SK-N-SH treated with all-trans-retinoic acid at 6 μM for 48 hours (cell line): ENCODE data around the gene SAMD13.

Experiments used
- ARNTL ChIP-seq: fragments of 450-650 bp; formaldehyde crosslinking; IDR thresholded peaks from 2 replicates; pipeline ENCODE4 v1.5.0; 2020; ENCODE audit warnings: low read depth, mild to moderate bottlenecking, moderate library complexity, borderline replicate concordance
- BACH2 ChIP-seq: fragments of 250-450 bp; sonication (Bioruptor Pico); IDR thresholded peaks from 2 replicates; pipeline ENCODE4 v1.9.0; 2021; ENCODE audit warnings: mild to moderate bottlenecking, borderline replicate concordance
- CREB5 ChIP-seq: fragments of 250-450 bp; sonication (Bioruptor Pico); IDR thresholded peaks from 2 replicates; pipeline ENCODE4 v1.5.1; 2020; ENCODE audit warnings: low read depth, mild to moderate bottlenecking, moderate library complexity
- CSDC2 ChIP-seq: fragments of 250-450 bp; sonication (Bioruptor Pico); IDR thresholded peaks from 2 replicates; pipeline ENCODE4 v1.5.0; 2020; ENCODE audit warnings: mild to moderate bottlenecking, moderate library complexity
- ESRRG ChIP-seq: fragments of 250-450 bp; sonication (Bioruptor Pico); IDR thresholded peaks from 2 replicates; pipeline ENCODE4 v1.6.1; 2021; ENCODE audit warnings: mild to moderate bottlenecking
- PATZ1 ChIP-seq: fragments of 250-450 bp; sonication (Bioruptor Pico); IDR thresholded peaks from 2 replicates; pipeline ENCODE4 v1.8.0; 2020; ENCODE audit warnings: mild to moderate bottlenecking, moderate library complexity, borderline replicate concordance
- RARB ChIP-seq: fragments of 250-450 bp; sonication (Bioruptor Pico); IDR thresholded peaks from 2 replicates; pipeline ENCODE4 v1.8.0; 2021; ENCODE audit warnings: mild to moderate bottlenecking, moderate library complexity
- TOX ChIP-seq: fragments of 250-450 bp; sonication (Bioruptor Pico); IDR thresholded peaks from 2 replicates; pipeline ENCODE4 v1.8.0; 2021; ENCODE audit warnings: mild to moderate bottlenecking, moderate library complexity, borderline replicate concordance
- ZC3H10 ChIP-seq: fragments of 250-450 bp; sonication (Bioruptor Pico); IDR thresholded peaks from 2 replicates; pipeline ENCODE4 v1.5.1; 2021; ENCODE audit warnings: mild to moderate bottlenecking, moderate library complexity
- ZFP30 ChIP-seq: fragments of 450-650 bp; formaldehyde crosslinking; IDR thresholded peaks from 2 replicates; pipeline ENCODE4 v1.5.0; 2022; ENCODE audit warnings: mild to moderate bottlenecking, moderate library complexity
- ZNF565 ChIP-seq: fragments of 450-650 bp; formaldehyde crosslinking; conservative IDR thresholded peaks from 2 replicates; pipeline ENCODE4 v1.5.0; 2020; ENCODE audit warnings: low read depth, mild to moderate bottlenecking, moderate library complexity
- TF ChIP-seq, protein P1 (sequence below): fragments of 250-450 bp; sonication (Bioruptor Pico); IDR thresholded peaks from 2 replicates; pipeline ENCODE4 v1.5.1; 2021; ENCODE audit warnings: mild to moderate bottlenecking, moderate library complexity

- no peak for TF ChIP-seq ZFP30 (CRISPR knock-in tag)
- no peak for TF ChIP-seq PATZ1 (CRISPR knock-in tag)
- no peak for TF ChIP-seq ARNTL
- TF ChIP-seq ZC3H10 (CRISPR knock-in tag), result no peak
- no peak for TF ChIP-seq TOX (CRISPR knock-in tag)
- TF ChIP-seq CREB5 (CRISPR knock-in tag), result no peak
- TF ChIP-seq CSDC2 (CRISPR knock-in tag), result no peak
- no peak for TF ChIP-seq ESRRG
- TF ChIP-seq ZNF565 (CRISPR knock-in tag), result no peak
- TF ChIP-seq, protein P1, sequence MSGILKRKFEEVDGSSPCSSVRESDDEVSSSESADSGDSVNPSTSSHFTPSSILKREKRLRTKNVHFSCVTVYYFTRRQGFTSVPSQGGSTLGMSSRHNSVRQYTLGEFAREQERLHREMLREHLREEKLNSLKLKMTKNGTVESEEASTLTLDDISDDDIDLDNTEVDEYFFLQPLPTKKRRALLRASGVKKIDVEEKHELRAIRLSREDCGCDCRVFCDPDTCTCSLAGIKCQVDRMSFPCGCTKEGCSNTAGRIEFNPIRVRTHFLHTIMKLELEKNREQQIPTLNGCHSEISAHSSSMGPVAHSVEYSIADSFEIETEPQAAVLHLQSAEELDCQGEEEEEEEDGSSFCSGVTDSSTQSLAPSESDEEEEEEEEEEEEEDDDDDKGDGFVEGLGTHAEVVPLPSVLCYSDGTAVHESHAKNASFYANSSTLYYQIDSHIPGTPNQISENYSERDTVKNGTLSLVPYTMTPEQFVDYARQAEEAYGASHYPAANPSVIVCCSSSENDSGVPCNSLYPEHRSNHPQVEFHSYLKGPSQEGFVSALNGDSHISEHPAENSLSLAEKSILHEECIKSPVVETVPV (CRISPR knock-in tag), result no peak
- TF ChIP-seq BACH2, result no peak
- no peak for TF ChIP-seq RARB (CRISPR knock-in tag)
Observed at GRCh38 chr1:84374991-84375696, 73.6 kb downstream of the SAMD13 start.
